GM23248 (cell line): Measurements from ENCODE around the gene HOXB3. TPM values are rescaled to one million over a fixed set of nuclear protein-coding genes. Genes with fewer than 3 reads are reported as not detected.

Experiments
- DNase-seq: peaks from one replicate; pipeline ENCODE4 v3.0.0-alpha.2; 2015
- H2AFZ ChIP-seq: fragments of 200-600 bp; sonication (generic); 2 replicates; pipeline ENCODE4 v1.6.1; 2016; ENCODE audit warnings: antibody characterized with exemption
- H3F3A ChIP-seq: fragments of 200-600 bp; sonication (generic); 2 replicates; pipeline ENCODE4 v1.6.1; 2016; ENCODE audit warnings: mild to moderate bottlenecking, antibody characterized with exemption, mixed run types; ENCODE audit not compliant: insufficient read depth
- H3K27ac ChIP-seq: fragments of 200-600 bp; sonication (generic); 2 replicates; pipeline ENCODE4 v1.5.1; 2016; ENCODE audit warnings: mild to moderate bottlenecking
- H3K27me3 ChIP-seq: fragments of 200-600 bp; sonication (generic); replicated peaks from 2 replicates; pipeline ENCODE4 v1.6.1; 2016; ENCODE audit warnings: mild to moderate bottlenecking; ENCODE audit not compliant: insufficient read depth
- H3K36me3 ChIP-seq: fragments of 200-600 bp; sonication (generic); 2 replicates; pipeline ENCODE4 v1.6.1; 2016; ENCODE audit warnings: low read depth, mild to moderate bottlenecking
- H3K4me1 ChIP-seq: fragments of 200-600 bp; sonication (generic); 2 replicates; pipeline ENCODE4 v1.6.1; 2016; ENCODE audit warnings: mild to moderate bottlenecking; ENCODE audit not compliant: insufficient read depth
- H3K4me2 ChIP-seq: fragments of 200-600 bp; sonication (generic); one replicate; pipeline ENCODE4 v1.6.1; 2016; ENCODE audit warnings: mild to moderate bottlenecking; ENCODE audit not compliant: unreplicated experiment
- H3K4me3 ChIP-seq: fragments of 200-600 bp; sonication (generic); 2 replicates; pipeline ENCODE4 v1.5.1; 2016; ENCODE audit warnings: mild to moderate bottlenecking
- H3K79me2 ChIP-seq: fragments of 200-600 bp; sonication (generic); 2 replicates; pipeline ENCODE4 v1.6.1; 2016; ENCODE audit warnings: mild to moderate bottlenecking; ENCODE audit not compliant: insufficient read depth
- H3K9ac ChIP-seq: fragments of 200-600 bp; sonication (generic); 2 replicates; pipeline ENCODE4 v1.6.1; 2016; ENCODE audit warnings: mild to moderate bottlenecking
- H3K9me2 ChIP-seq: fragments of 200-600 bp; sonication (generic); 2 replicates; pipeline ENCODE4 v1.6.1; 2016; ENCODE audit warnings: mixed run types, mild to moderate bottlenecking, moderate library complexity; ENCODE audit not compliant: insufficient read depth
- H3K9me3 ChIP-seq: fragments of 200-600 bp; sonication (generic); one replicate; pipeline ENCODE4 v1.6.1; 2017; ENCODE audit warnings: low read depth
- H4K20me1 ChIP-seq: fragments of 200-600 bp; sonication (generic); 2 replicates; pipeline ENCODE4 v1.6.0; 2016; ENCODE audit not compliant: insufficient read depth
- EZH2 ChIP-seq: fragments of 200-600 bp; sonication (generic); IDR thresholded peaks from 2 replicates; pipeline ENCODE4 v1.6.1; 2018; ENCODE audit warnings: antibody characterized with exemption, mild to moderate bottlenecking; ENCODE audit not compliant: insufficient read depth, poor library complexity, severe bottlenecking
- EZH2phosphoT487 ChIP-seq: fragments of 200-600 bp; sonication (generic); IDR thresholded peaks from 2 replicates; pipeline ENCODE4 v1.6.1; 2018; ENCODE audit warnings: antibody characterized with exemption, moderate library complexity, mild to moderate bottlenecking, low read depth; ENCODE audit not compliant: insufficient read depth
- WGBS, 2 experiments: methylation state at CpG; one replicate each; pipeline ENCODE4 v1.1.6; 2015 to 2017; ENCODE audit warnings: low lambda C conversion rate in 2 of 2, low coverage in 1 of 2; ENCODE audit errors: missing lambda C conversion rate in 2 of 2; 5-methylcytosine and 5-hydroxymethylcytosine counted together
- in situ Hi-C: fragments of 300-500 bp; cut with MboI; formaldehyde crosslinking; loops from 2 replicates; pipeline ENCODE4 v1.15.0; 2020
- polyA plus RNA-seq: library from polyadenylated mRNA; unstranded; fragments of >200 nt; fragmentation: Nextera tagmentation; extraction: Ambion mirVana; gene quantifications from 2 replicates; pipeline ENCODE4 v1.2.1, GENCODE V29; 2016
- total RNA-seq: library from RNA; depleted of rRNA; stranded (reverse); fragments of >200 nt; shearing (Covaris generic); gene quantifications from 2 replicates; pipeline ENCODE4 v1.2.3, GENCODE V29; 2014; rRNA removed

The HOXB3 gene
- total RNA-seq, result 1.9 and 4.8 TPM in 2 replicates
- polyA plus RNA-seq, result 1.9 and 2.4 TPM in 2 replicates

- no peak within 1 kb of the TSS for H3K4me3 ChIP-seq
- DNase-seq, result no peak
- no peaks in the 10 kb centered on the region for H4K20me1 ChIP-seq
- in situ Hi-C loops, result no loop called here
- H3K9me2 ChIP-seq, result no peaks in the 10 kb centered on the region
- H3K36me3 ChIP-seq, result no peaks in the 10 kb centered on the region
- peaks cover 4% of the 10 kb centered on the region; the same call in 1 of the 2 replicates for H3K79me2 ChIP-seq
- no peak within 1 kb of the TSS for H3K4me2 ChIP-seq
- no peak within 1 kb of the TSS for H3K9ac ChIP-seq
- no peaks in the 10 kb centered on the region for H3K9me3 ChIP-seq
- no peak within 1 kb of the TSS for H2AFZ ChIP-seq
- H3K27ac ChIP-seq, result no peak within 1 kb of the TSS
- no peaks in the 10 kb centered on the region for H3K27me3 ChIP-seq
- 0 out of 2 replicates have a peak, but pooled peaks cover 8% of the 10 kb centered on the region for H3F3A ChIP-seq
- H3K4me1 ChIP-seq, result peaks cover 8% of the 10 kb centered on the region; the same call in 1 of the 2 replicates
- TF ChIP-seq EZH2phosphoT487 (no peak), EZH2 (no peak)
- 88 to 91% methylated on average over 23 of the region's 23 CpGs for WGBS, 2 experiments
These were observed at the start of gene HOXB3 for GRCh38 chr17:48589831-48590606. Gene HOXB3, minus strand, starts transcription at chr17:48590241. Its CDS starts 37,767 bp downstream, at chr17:48552474.

- no peaks in the 10 kb centered on the region for H3K36me3 ChIP-seq
- H3K9me3 ChIP-seq, result no peaks in the 10 kb centered on the region
- no peak overlapping the region for H3K27ac ChIP-seq
- no peaks in the 10 kb centered on the region for H3K79me2 ChIP-seq
- peaks cover 87% of the 10 kb centered on the region for H3K27me3 ChIP-seq
- H3F3A ChIP-seq, result peaks cover 12% of the 10 kb centered on the region
- 0 out of 2 replicates have a peak, but pooled peaks cover 4% of the 10 kb centered on the region for H3K4me1 ChIP-seq
- WGBS, 2 experiments, result 23 to 30% methylated on average over 5 of the region's 5 CpGs
- no peak for DNase-seq
- H2AFZ ChIP-seq, result no peak overlapping the region
- H3K9me2 ChIP-seq, result no peaks in the 10 kb centered on the region
- H4K20me1 ChIP-seq, result no peaks in the 10 kb centered on the region
- TF ChIP-seq EZH2phosphoT487 (no peak), EZH2 (no peak)
- no peak overlapping the region for H3K4me3 ChIP-seq
- no peak overlapping the region for H3K9ac ChIP-seq
- H3K4me2 ChIP-seq, result no peak overlapping the region
- in situ Hi-C loops, result no loop called here
These were observed 49.1 kb upstream of the HOXB3 start for GRCh38 chr17:48639136-48639535.

GRCh38 chr17:48637323-48638260, 47.6 kb upstream of the HOXB3 start:
- TF ChIP-seq EZH2phosphoT487 (no peak), EZH2 (peak; percentile 17)
- H3F3A ChIP-seq, result peaks cover 12% of the 10 kb centered on the region
- H3K27me3 ChIP-seq, result peaks cover 87% of the 10 kb centered on the region
- H3K79me2 ChIP-seq, result no peaks in the 10 kb centered on the region
- H3K4me1 ChIP-seq, result 0 out of 2 replicates have a peak, but pooled peaks cover 4% of the 10 kb centered on the region
- peak overlapping the region; percentile 6 for H3K4me2 ChIP-seq
- H3K36me3 ChIP-seq, result no peaks in the 10 kb centered on the region
- no peaks in the 10 kb centered on the region for H4K20me1 ChIP-seq
- H3K4me3 ChIP-seq, result no peak overlapping the region
- 8 to 11% methylated on average over 18 of the region's 18 CpGs for WGBS, 2 experiments
- no peak overlapping the region for H3K9ac ChIP-seq
- DNase-seq, result peak; percentile 97
- in situ Hi-C loops, result no loop called here
- no peak overlapping the region for H2AFZ ChIP-seq
- H3K27ac ChIP-seq, result no peak overlapping the region
- H3K9me3 ChIP-seq, result no peaks in the 10 kb centered on the region
- no peaks in the 10 kb centered on the region for H3K9me2 ChIP-seq
